K562 (cell line): ENCODE results near the gene GHR. TPM values are rescaled to one million over a fixed set of nuclear protein-coding genes. Genes with fewer than 3 reads are reported as not detected.

Experiments used
- CBFA2T2 ChIP-seq: fragments of 450-650 bp; conservative IDR thresholded peaks from 2 replicates; pipeline ENCODE4 v1.6.1; 2017; ENCODE audit warnings: mild to moderate bottlenecking
- CREB3 ChIP-seq: fragments of 450-650 bp; conservative IDR thresholded peaks from 2 replicates; pipeline ENCODE4 v1.6.1; 2016; ENCODE audit warnings: missing genetic modification characterization, low read depth, mild to moderate bottlenecking, missing compliant biosample characterization, moderate library complexity
- FOXJ3 ChIP-seq: sonication (generic); formaldehyde crosslinking; IDR thresholded peaks from 2 replicates; pipeline ENCODE4 v1.4.0; 2020; ENCODE audit warnings: mild to moderate bottlenecking, missing genetic modification reagents
- GATAD2A ChIP-seq: fragments of 450-650 bp; IDR thresholded peaks from 2 replicates; pipeline ENCODE4 v1.6.1; 2017
- HDAC8 ChIP-seq: fragments of 450-650 bp; IDR thresholded peaks from 2 replicates; pipeline ENCODE4 v1.6.1; 2016; ENCODE audit warnings: mild to moderate bottlenecking, missing genetic modification characterization, moderate library complexity, missing compliant biosample characterization
- MAFF ChIP-seq: IDR thresholded peaks from 2 replicates; pipeline ENCODE4 v1.6.1; 2012; ENCODE audit warnings: low read length, improper control_type of control experiment
- MAFK ChIP-seq: IDR thresholded peaks from 2 replicates; pipeline ENCODE4 v1.6.1; 2011; ENCODE audit warnings: low read length, improper control_type of control experiment
- MXI1 ChIP-seq: IDR thresholded peaks from 2 replicates; pipeline ENCODE4 v1.6.1; 2011; ENCODE audit warnings: low read depth, mild to moderate bottlenecking, improper control_type of control experiment, low read length
- PHB ChIP-seq: fragments of 250-450 bp; sonication (Bioruptor Pico); IDR thresholded peaks from 2 replicates; pipeline ENCODE4 v1.5.0; 2021
- PKNOX1 ChIP-seq: fragments of 450-650 bp; IDR thresholded peaks from 2 replicates; pipeline ENCODE4 v1.6.1; 2016
- PYGO2 ChIP-seq: fragments of 450-650 bp; IDR thresholded peaks from 2 replicates; pipeline ENCODE4 v1.6.1; 2016; ENCODE audit warnings: mild to moderate bottlenecking, missing genetic modification characterization, moderate library complexity, missing compliant biosample characterization
- RAD51 ChIP-seq: fragments of 450-650 bp; IDR thresholded peaks from 2 replicates; pipeline ENCODE4 v1.7.1; 2016; ENCODE audit warnings: low read depth, mild to moderate bottlenecking, borderline replicate concordance
- RBM34 ChIP-seq: fragments of 200-400 bp; formaldehyde crosslinking; IDR thresholded peaks from 2 replicates; pipeline ENCODE4 v1.6.1; 2018; ENCODE audit warnings: low read length, borderline replicate concordance; ENCODE audit not compliant: insufficient read depth
- SMARCA4 ChIP-seq: fragments of 450-650 bp; IDR thresholded peaks from 2 replicates; pipeline ENCODE4 v1.6.1; 2016
- SMARCE1 ChIP-seq: fragments of 450-650 bp; IDR thresholded peaks from 2 replicates; pipeline ENCODE4 v1.7.1; 2016; ENCODE audit warnings: mild to moderate bottlenecking
- SOX6 ChIP-seq: fragments of 450-650 bp; IDR thresholded peaks from 2 replicates; pipeline ENCODE4 v1.6.1; 2014; ENCODE audit warnings: mild to moderate bottlenecking
- TCF3 ChIP-seq: sonication (generic); formaldehyde crosslinking; IDR thresholded peaks from 2 replicates; pipeline ENCODE4 v1.4.0; 2020; ENCODE audit warnings: mild to moderate bottlenecking, missing genetic modification reagents
- TEAD1 ChIP-seq, 2 experiments: fragments of 450-650 bp in 1 of 2; sonication (generic) in 1 of 2; formaldehyde crosslinking; IDR thresholded peaks; 2 replicates each; pipeline versions ENCODE4 v1.4.0 to v1.8.0; 2020 to 2022; ENCODE audit warnings: mild to moderate bottlenecking in 2 of 2, missing genetic modification reagents in 1 of 2
- ZKSCAN1 ChIP-seq: fragments of 150-350 bp; IDR thresholded peaks from 2 replicates; pipeline ENCODE4 v1.6.1; 2016; ENCODE audit warnings: low read depth, low read length
- ZNF584 ChIP-seq: fragments of 200-800 bp; sonication (Bioruptor generic); IDR thresholded peaks from 2 replicates; pipeline ENCODE4 v1.6.1; 2016; ENCODE audit warnings: low read depth, mild to moderate bottlenecking, missing genetic modification characterization, missing compliant biosample characterization
- polyA plus RNA-seq, 8 experiments: library from polyadenylated mRNA; depleted of rRNA in 4 of 8; stranded (reverse) in 5 of 8; unstranded in 3 of 8; fragments of >200 nt; fragmentation: Nextera tagmentation in 2 of 8; fragmentation: Illumina TruSeq in 1 of 8; extraction: Ambion mirVana in 2 of 8; extraction: Trizol in 1 of 8; gene quantifications; 2 replicates each; pipeline versions ENCODE4 v1.2.1 to v1.2.3, GENCODE V29; 2011 to 2014; ENCODE audit warnings: inconsistent platforms in 1 of 8, missing spikeins in 1 of 8
- total RNA-seq, 7 experiments: library from RNA; depleted of rRNA in 6 of 7; stranded (reverse); fragments of >200 nt in 6 of 7; fragmentation: Illumina TruSeq in 2 of 7; extraction: Trizol in 2 of 7; gene quantifications; 2 replicates each; pipeline versions ENCODE4 v1.2.1 to v1.2.3, GENCODE V29; 2011 to 2021; ENCODE audit warnings: low replicate concordance in 1 of 7
- TF ChIP-seq, protein P1 (sequence below), 3 experiments: fragments of 200-800 bp in 1 of 3; fragments of 250-450 bp in 1 of 3; fragments of 450-650 bp in 1 of 3; sonication (Bioruptor Pico) in 1 of 3; sonication (Bioruptor generic) in 1 of 3; formaldehyde crosslinking in 1 of 3; IDR thresholded peaks; 2 replicates each; pipeline versions ENCODE4 v1.6.1 to v1.8.0; 2016 to 2022; ENCODE audit warnings: mild to moderate bottlenecking in 2 of 3, missing genetic modification characterization in 2 of 3, missing compliant biosample characterization in 1 of 3, moderate library complexity in 1 of 3
- TF ChIP-seq, protein P2 (sequence below): fragments of 250-450 bp; sonication (Bioruptor Pico); IDR thresholded peaks from 2 replicates; pipeline ENCODE4 v1.8.0; 2021; ENCODE audit warnings: borderline replicate concordance, mild to moderate bottlenecking, moderate library complexity; ENCODE audit not compliant: poor library complexity, severe bottlenecking
- TF ChIP-seq, protein P3 (sequence below): fragments of 450-650 bp; formaldehyde crosslinking; IDR thresholded peaks from 2 replicates; pipeline ENCODE4 v1.4.0; 2022; ENCODE audit warnings: mild to moderate bottlenecking, moderate library complexity

The GHR gene
- total and polyA plus RNA-seq, 9 of the 15 experiments (the other 6 are each of a cell fraction or from before 2014, with no cell fraction given) = 0.01 to 0.13 (median 0.07) TPM; not detected in 5

- TF ChIP-seq, protein P1, sequence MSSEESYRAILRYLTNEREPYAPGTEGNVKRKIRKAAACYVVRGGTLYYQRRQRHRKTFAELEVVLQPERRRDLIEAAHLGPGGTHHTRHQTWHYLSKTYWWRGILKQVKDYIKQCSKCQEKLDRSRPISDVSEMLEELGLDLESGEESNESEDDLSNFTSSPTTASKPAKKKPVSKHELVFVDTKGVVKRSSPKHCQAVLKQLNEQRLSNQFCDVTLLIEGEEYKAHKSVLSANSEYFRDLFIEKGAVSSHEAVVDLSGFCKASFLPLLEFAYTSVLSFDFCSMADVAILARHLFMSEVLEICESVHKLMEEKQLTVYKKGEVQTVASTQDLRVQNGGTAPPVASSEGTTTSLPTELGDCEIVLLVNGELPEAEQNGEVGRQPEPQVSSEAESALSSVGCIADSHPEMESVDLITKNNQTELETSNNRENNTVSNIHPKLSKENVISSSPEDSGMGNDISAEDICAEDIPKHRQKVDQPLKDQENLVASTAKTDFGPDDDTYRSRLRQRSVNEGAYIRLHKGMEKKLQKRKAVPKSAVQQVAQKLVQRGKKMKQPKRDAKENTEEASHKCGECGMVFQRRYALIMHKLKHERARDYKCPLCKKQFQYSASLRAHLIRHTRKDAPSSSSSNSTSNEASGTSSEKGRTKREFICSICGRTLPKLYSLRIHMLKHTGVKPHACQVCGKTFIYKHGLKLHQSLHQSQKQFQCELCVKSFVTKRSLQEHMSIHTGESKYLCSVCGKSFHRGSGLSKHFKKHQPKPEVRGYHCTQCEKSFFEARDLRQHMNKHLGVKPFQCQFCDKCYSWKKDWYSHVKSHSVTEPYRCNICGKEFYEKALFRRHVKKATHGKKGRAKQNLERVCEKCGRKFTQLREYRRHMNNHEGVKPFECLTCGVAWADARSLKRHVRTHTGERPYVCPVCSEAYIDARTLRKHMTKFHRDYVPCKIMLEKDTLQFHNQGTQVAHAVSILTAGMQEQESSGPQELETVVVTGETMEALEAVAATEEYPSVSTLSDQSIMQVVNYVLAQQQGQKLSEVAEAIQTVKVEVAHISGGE (CRISPR knock-in tag; IDR thresholded peaks at IDR 0.05) = 0 out of 6 replicates have a peak, but pooled peaks of 1 of the 3 experiments have one; percentile 37
- TF ChIP-seq CBFA2T2 (peak; percentile 53), PHB (CRISPR knock-in tag) (no peak), SMARCE1 (peak; percentile 79), MXI1 (0 out of 2 replicates have a peak, but pooled peaks have one; percentile 36), TEAD1 (CRISPR knock-in tag; IDR thresholded peaks at IDR 0.05) (peak in 1 of 2 experiments; percentile 40; a peak in 1 of 4 replicates), FOXJ3 (CRISPR knock-in tag) (no peak), SOX6 (peak; percentile 58), MAFF (peak; percentile 53), CREB3 (tag) (peak; percentile 80; the same call in 1 of the 2 replicates), RBM34 (no peak), RAD51 (peak; percentile 78), PYGO2 (tag) (0 out of 2 replicates have a peak, but pooled peaks have one; percentile 21), ZNF584 (CRISPR knock-in tag) (no peak), GATAD2A (peak; percentile 74; the same call in 1 of the 2 replicates), ZKSCAN1 (peak; percentile 27; the same call in 1 of the 2 replicates), TCF3 (CRISPR knock-in tag) (peak; percentile 53), SMARCA4 (peak; percentile 77), PKNOX1 (peak; percentile 57), HDAC8 (no peak), MAFK (peak; percentile 49; the same call in 1 of the 2 replicates)
- TF ChIP-seq, protein P2, sequence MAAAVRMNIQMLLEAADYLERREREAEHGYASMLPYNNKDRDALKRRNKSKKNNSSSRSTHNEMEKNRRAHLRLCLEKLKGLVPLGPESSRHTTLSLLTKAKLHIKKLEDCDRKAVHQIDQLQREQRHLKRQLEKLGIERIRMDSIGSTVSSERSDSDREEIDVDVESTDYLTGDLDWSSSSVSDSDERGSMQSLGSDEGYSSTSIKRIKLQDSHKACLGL (CRISPR knock-in tag) = peak; percentile 26
- TF ChIP-seq, protein P3, sequence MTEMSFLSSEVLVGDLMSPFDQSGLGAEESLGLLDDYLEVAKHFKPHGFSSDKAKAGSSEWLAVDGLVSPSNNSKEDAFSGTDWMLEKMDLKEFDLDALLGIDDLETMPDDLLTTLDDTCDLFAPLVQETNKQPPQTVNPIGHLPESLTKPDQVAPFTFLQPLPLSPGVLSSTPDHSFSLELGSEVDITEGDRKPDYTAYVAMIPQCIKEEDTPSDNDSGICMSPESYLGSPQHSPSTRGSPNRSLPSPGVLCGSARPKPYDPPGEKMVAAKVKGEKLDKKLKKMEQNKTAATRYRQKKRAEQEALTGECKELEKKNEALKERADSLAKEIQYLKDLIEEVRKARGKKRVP = 0 out of 2 replicates have a peak, but pooled peaks have one; percentile 36
These were observed 163.4 kb downstream of the GHR start (continued) for GRCh38 chr5:42586625-42587024.
